Common myeloid progenitor, CD34-positive (primary cell): Measurements from ENCODE around the gene PACS1.

ENCODE experiments used
- CTCF ChIA-PET: fragments of 350-600 bp; sonication (Branson Sonifier 250); formaldehyde crosslinking; loops from one replicate; lab custom pipeline; 2021; ENCODE audit warnings: antibody characterized with exemption; lab: Charles Lee
- POLR2A ChIA-PET: fragments of 350-600 bp; sonication (Branson Sonifier 250); formaldehyde crosslinking; loops from one replicate; lab custom pipeline; 2021; ENCODE audit warnings: antibody characterized with exemption; lab: Charles Lee
- DNase-seq, 3 donors: peaks; one replicate each; pipeline versions ENCODE4 v3.0.0 to v3.0.0-alpha.2; 2013
- H3K27ac ChIP-seq, 2 experiments: 1 replicate in 1 of 2; 2 replicates in 1 of 2; pipeline ENCODE4 v1.7.0; 2013; ENCODE audit warnings: inconsistent platforms in 2 of 2, low read length in 2 of 2, mild to moderate bottlenecking in 2 of 2, low read depth in 1 of 2, moderate library complexity in 1 of 2; ENCODE audit not compliant: severe bottlenecking in 2 of 2, insufficient read depth in 1 of 2, poor library complexity in 1 of 2
- H3K27me3 ChIP-seq, 5 experiments: replicated peaks in 2 of 5; 1 replicate in 3 of 5; 2 replicates in 2 of 5; pipeline versions ENCODE4 v1.6.1 to v1.7.0; 2013; ENCODE audit warnings: low read length in 4 of 5, mild to moderate bottlenecking in 2 of 5, moderate library complexity in 2 of 5, inconsistent platforms in 1 of 5; ENCODE audit not compliant: insufficient read depth in 5 of 5, control insufficient read depth in 4 of 5
- H3K36me3 ChIP-seq, 4 experiments: 1 replicate in 2 of 4; 2 replicates in 2 of 4; pipeline versions ENCODE4 v1.6.1 to v1.7.0; 2013; ENCODE audit warnings: low read length in 3 of 4, control low read depth in 1 of 4, mild to moderate bottlenecking in 1 of 4; ENCODE audit not compliant: control insufficient read depth in 4 of 4, insufficient read depth in 4 of 4
- H3K4me1 ChIP-seq, 4 experiments: 1 replicate in 3 of 4; 2 replicates in 1 of 4; pipeline versions ENCODE4 v1.6.1 to v1.7.1; 2013; ENCODE audit warnings: low read length in 3 of 4, mild to moderate bottlenecking in 3 of 4, control low read depth in 1 of 4, inconsistent platforms in 1 of 4, moderate library complexity in 1 of 4; ENCODE audit not compliant: control insufficient read depth in 4 of 4, insufficient read depth in 4 of 4; ENCODE audit errors: control extremely low read depth in 1 of 4
- H3K4me3 ChIP-seq, 7 experiments: 1 replicate in 4 of 7; 2 replicates in 3 of 7; pipeline versions ENCODE4 v1.5.1 to v1.7.0; 2013; ENCODE audit warnings: mild to moderate bottlenecking in 7 of 7, low read length in 6 of 7, moderate library complexity in 6 of 7, inconsistent platforms in 2 of 7, low read depth in 2 of 7, control low read depth in 1 of 7; ENCODE audit not compliant: insufficient read depth in 4 of 7, control insufficient read depth in 1 of 7; ENCODE audit errors: extremely low read depth in 1 of 7
- H3K9me3 ChIP-seq, 5 experiments: 1 replicate in 4 of 5; 2 replicates in 1 of 5; pipeline versions ENCODE4 v1.6.1 to v1.7.1; 2013; ENCODE audit warnings: low read length in 4 of 5, mild to moderate bottlenecking in 2 of 5, inconsistent platforms in 1 of 5, low read depth in 1 of 5, moderate library complexity in 1 of 5; ENCODE audit not compliant: control insufficient read depth in 4 of 5, insufficient read depth in 2 of 5; ENCODE audit errors: control extremely low read depth in 1 of 5
- WGBS: methylation state at CpG from one replicate; pipeline ENCODE4 v1.1.5; 2013; ENCODE audit not compliant: insufficient coverage; 5-methylcytosine and 5-hydroxymethylcytosine counted together

PACS1 gene

DNA sequence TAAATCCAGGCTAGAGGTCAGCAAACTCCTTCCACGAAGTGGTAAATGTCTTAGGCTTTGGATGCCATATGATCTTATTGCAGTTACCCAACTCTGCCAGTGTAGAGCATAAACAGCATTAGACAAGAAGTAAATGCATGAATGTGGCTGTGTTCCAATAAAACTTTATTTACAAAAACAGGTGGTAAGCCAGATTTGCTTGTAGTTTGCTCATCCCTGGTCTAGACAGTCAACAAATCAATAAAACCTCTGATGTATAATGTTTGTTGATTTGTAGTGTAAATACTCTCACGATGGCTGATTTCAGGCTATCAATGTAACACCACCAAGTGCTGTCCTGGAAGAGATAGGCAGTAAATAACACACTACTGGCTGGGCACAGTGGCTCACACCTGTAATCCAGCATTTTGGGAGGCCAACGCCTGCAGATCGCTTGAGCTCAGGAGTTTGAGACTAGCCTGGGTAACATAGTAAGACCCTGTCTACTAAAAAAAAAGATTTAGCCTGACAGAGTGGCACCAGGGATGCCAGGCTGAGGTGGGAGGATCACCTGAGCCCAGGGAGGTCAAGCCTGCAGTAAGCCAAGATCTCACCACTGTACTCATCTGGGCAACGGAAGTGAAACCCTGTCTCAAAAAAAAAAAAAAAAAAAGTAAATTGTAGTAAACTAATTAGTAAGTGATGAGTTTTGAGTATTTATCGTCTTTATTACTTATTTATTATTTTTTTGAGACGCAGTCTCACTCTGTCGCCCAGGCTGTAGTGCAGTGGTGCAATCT lies 36.9 kb upstream of the PACS1 start:
- 94% methylated on average over 4 of the region's 8 CpGs for WGBS
- Histone ChIP-seq H3K27ac (no peak overlapping the region), H3K36me3 (no peaks in the 10 kb centered on the region), H3K4me3 (no peak overlapping the region), H3K27me3 (peaks cover 0 to 4% (median 0%) of the 10 kb centered on the region in 5 experiments), H3K4me1 (no peaks in the 10 kb centered on the region), H3K9me3 (no peaks in the 10 kb centered on the region)
- ChIA-PET POLR2A (no interaction called here), CTCF (interaction anchor here (0.8 kb wide), 1 partner anchor 289 kb away, joined by 3 read pairs; no protein-coding TSS in a partner anchor)
- DNase-seq, result peak in 1 of 3 donors; percentile 43

- Histone ChIP-seq H3K27ac (no peak overlapping the region), H3K27me3 (peaks cover 0 to 4% (median 0%) of the 10 kb centered on the region in 5 experiments), H3K36me3 (no peaks in the 10 kb centered on the region), H3K4me1 (no peaks in the 10 kb centered on the region), H3K9me3 (no peaks in the 10 kb centered on the region), H3K4me3 (no peak overlapping the region)
- ChIA-PET POLR2A (no interaction called here), CTCF (interaction anchor here (1.0 to 4.3 kb wide), 5 partner anchors 8 to 45 kb away, joined by 3 to 21 read pairs (median 5); partner anchors contain the start of gene CATSPER1)
- WGBS, result 93% methylated on average over 7 of the region's 9 CpGs
- DNase-seq, result no peak
These were observed 34.3 kb upstream of the PACS1 start for GRCh38 chr11:66035653-66036333.

- no peaks in the 10 kb centered on the region for H3K9me3 ChIP-seq
- no peak overlapping the region for H3K27ac ChIP-seq
- H3K27me3 ChIP-seq, result peaks cover 0 to 4% (median 0%) of the 10 kb centered on the region in 5 experiments
- ChIA-PET CTCF (interaction anchor here (1.0 to 4.3 kb wide), 5 partner anchors 9 to 45 kb away, joined by 3 to 21 read pairs (median 5); partner anchors contain the start of gene CATSPER1), POLR2A (no interaction called here)
- H3K36me3 ChIP-seq, result no peaks in the 10 kb centered on the region
- H3K4me3 ChIP-seq, result no peak overlapping the region
- no peaks in the 10 kb centered on the region for H3K4me1 ChIP-seq
- DNase-seq, result no peak
- 95% methylated on average over 3 of the region's 5 CpGs for WGBS
These were observed 33.8 kb upstream of the PACS1 start for GRCh38 chr11:66036334-66036710.

DNA sequence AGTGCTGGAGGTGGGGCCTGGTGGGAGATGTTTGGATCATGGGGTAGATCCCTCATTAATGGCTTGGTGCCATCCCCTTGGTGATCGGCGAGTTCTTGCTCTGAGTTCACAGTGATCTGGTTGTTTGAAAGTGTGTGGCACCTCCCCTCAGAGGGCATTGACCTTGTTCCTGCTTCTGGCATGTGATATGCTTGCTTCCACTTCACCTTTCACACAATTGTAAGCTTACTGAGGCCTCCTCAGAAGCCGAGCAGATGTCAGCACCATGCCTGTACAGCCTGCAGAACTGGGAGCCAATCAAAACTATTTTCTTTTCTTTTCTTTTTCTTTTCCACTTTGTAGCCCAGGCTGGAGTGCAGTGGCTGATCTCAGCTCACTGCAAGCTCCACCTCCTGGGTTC lies 32.7 kb upstream of the PACS1 start:
- Histone ChIP-seq H3K36me3 (no peaks in the 10 kb centered on the region), H3K9me3 (no peaks in the 10 kb centered on the region), H3K4me3 (no peak overlapping the region), H3K27me3 (no peaks in the 10 kb centered on the region), H3K4me1 (no peaks in the 10 kb centered on the region), H3K27ac (no peak overlapping the region)
- no peak for DNase-seq
- CTCF ChIA-PET, result interaction anchor here (0.6 to 4.3 kb wide), 4 partner anchors 8 to 450 kb away, joined by 3 to 21 read pairs (median 14); partner anchors contain the start of gene CATSPER1
- POLR2A ChIA-PET, result no interaction called here
- WGBS, result no CpG with 5 or more reads among the region's 3 CpGs

- no peaks in the 10 kb centered on the region for H3K36me3 ChIP-seq
- WGBS, result 100% methylated on average over 2 of the region's 3 CpGs
- no peak overlapping the region for H3K4me3 ChIP-seq
- H3K9me3 ChIP-seq, result no peaks in the 10 kb centered on the region
- H3K27ac ChIP-seq, result no peak overlapping the region
- ChIA-PET CTCF (interaction anchor here (0.5 to 2.9 kb wide), 4 partner anchors 13 to 311 kb away, joined by 3 to 18 read pairs (median 4); partner anchors contain the start of gene SF3B2), POLR2A (no interaction called here)
- H3K27me3 ChIP-seq, result no peaks in the 10 kb centered on the region
- H3K4me1 ChIP-seq, result peaks cover 0 to 1% (median under 1%) of the 10 kb centered on the region in 4 experiments
- no peak for DNase-seq
These were observed 30.3 kb upstream of the PACS1 start for GRCh38 chr11:66039765-66040164.

DNA sequence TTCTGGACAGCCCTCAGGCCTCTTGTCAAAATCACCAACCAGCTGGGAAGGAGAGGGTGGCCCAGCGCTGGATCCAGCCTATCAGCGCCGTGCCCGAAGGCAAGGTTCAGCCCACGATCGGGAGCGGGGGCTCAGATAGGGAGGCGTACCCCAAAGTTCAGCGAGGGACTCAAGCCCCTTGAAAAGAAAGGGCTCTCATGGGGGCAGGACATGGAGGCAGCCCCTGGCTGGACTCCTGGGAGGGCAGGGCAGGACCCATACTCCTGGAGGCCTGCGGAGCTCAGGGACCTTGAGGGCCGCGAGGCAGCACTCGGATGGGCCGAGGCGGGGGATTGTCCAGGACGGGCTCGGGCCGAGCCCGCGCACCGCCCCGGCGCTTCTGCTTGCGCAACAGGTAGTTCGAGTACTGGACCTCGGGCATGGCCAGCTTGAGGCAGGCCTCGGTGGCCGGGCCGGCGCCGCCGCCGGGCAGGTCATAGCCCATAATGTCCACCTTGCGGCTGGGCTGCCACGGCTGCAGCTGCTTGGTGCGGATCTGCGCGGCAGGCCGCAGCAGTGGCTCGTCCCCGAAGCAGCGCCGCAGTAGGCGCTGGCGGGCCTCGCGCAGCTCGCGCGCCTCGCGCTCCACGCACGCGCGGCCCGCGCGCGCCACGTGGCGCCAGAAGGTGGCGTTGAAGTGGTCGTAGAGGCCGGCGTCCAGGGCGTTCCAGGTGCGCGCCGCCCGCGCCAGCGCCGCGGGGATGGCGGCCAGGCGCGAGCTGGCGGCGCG lies 27.7 kb upstream of the PACS1 start:
- ChIA-PET POLR2A (no interaction called here), CTCF (interaction anchor here (1.0 kb wide), 1 partner anchor 9 kb away, joined by 3 read pairs; no protein-coding TSS in a partner anchor)
- H3K4me3 ChIP-seq, result no peak overlapping the region
- H3K27ac ChIP-seq, result no peak overlapping the region
- H3K27me3 ChIP-seq, result peaks cover 0 to 2% (median 0%) of the 10 kb centered on the region in 5 experiments
- no peaks in the 10 kb centered on the region for H3K9me3 ChIP-seq
- 97% methylated on average over 75 of the region's 81 CpGs for WGBS
- H3K36me3 ChIP-seq, result no peaks in the 10 kb centered on the region
- no peak for DNase-seq
- peaks cover 0 to 9% (median 4%) of the 10 kb centered on the region in 4 experiments for H3K4me1 ChIP-seq
